Vein endothelial cell (primary cell): ENCODE measurements around the gene SYNDIG1. TPM values are rescaled to one million over a fixed set of nuclear protein-coding genes. Genes with fewer than 3 reads are reported as not detected.

ENCODE experiments used
- total RNA-seq: library from RNA; depleted of rRNA; stranded (reverse); fragments of >200 nt; gene quantifications from 2 replicates; pipeline ENCODE4 v1.2.3, GENCODE V29; 2012

SYNDIG1 gene
- total RNA-seq, result not detected in 2 replicates

DNA sequence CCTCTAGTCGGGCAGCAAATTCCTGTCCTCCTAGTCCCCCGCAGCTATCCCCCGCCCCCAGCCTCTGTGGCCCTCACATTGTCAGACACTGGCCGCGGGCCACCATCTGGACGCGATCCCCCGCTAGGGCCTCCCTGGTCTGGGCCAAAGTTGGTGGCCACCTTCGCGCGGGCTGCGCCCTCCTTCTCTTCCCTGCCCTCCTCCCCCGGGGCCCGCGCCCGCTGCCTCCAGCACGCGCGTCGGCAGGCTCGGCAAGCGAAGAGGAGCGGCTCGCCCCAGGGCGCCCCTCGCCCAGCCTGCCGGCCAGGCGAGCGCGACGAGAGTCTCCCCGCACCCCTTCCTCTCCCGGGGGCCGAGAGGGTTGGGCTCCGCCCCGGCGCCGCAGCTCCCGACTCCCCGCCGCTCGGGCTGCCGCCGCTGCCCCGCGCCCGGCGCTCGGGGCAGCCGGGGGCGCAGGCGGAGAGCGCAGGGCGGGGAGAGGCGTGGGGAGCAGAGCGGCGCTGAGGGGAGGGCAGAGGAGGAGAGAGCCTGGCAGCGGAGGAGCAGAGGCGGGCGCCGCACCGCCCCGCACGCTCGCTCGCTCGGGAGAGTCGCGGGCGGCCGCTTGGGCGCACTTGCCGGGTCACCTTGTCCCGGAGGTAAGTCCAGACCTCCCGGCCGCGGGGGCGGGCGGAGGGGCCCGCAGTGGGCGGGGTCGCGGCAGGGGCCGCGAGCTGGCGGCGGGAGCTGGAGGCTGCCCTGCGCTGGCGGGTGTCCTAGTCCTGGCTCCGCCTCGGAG is at the start of gene SYNDIG1:
TSS of gene SYNDIG1 (plus strand) at position 514 of the 778 bp plus-strand sequence. CDS start 73,469 bp downstream, outside the sequence.

